ENCODE results near the gene CUBN. TPM values are rescaled to one million over a fixed set of nuclear protein-coding genes. Genes with fewer than 3 reads are reported as not detected.

Gene CUBN
- total RNA-seq, 1 experiment from 2014 or later = 0.80 TPM

- no peak for TF ChIP-seq EZH2 (IDR thresholded peaks at IDR 0.05; ENCODE audit: low read length, unreplicated experiment)
- TF ChIP-seq EZH2phosphoT487 (IDR thresholded peaks at IDR 0.05; ENCODE audit: borderline replicate concordance, low read length) = no peak
- no peak for TF ChIP-seq CTCF (conservative IDR thresholded peaks at IDR 0.05; ENCODE audit: low read depth, low read length)
- H3K79me2 ChIP-seq (ENCODE audit: low read length) = no peaks in the 10 kb centered on the region
- no peaks in the 10 kb centered on the region for H4K20me1 ChIP-seq (ENCODE audit: low read length)
- 0 out of 2 replicates have a peak, but pooled peaks have one; percentile 12 for ATAC-seq
- CTCF ChIA-PET = no interaction called here
- H3K27me3 ChIP-seq (ENCODE audit: low read length) = no peaks in the 10 kb centered on the region
- no peaks in the 10 kb centered on the region for H3F3A ChIP-seq (ENCODE audit: low read length, unreplicated experiment)
- DNase-seq = no peak
- peak overlapping the region; percentile 59 for H3K4me2 ChIP-seq (ENCODE audit: low read length)
- peak overlapping the region; percentile 26; the same call in 1 of the 2 replicates for H3K27ac ChIP-seq (ENCODE audit: low read length)
- no peaks in the 10 kb centered on the region for H3K9me3 ChIP-seq (ENCODE audit: low read length)
- H3K9me2 ChIP-seq (replicated peaks; ENCODE audit: low read length) = no peaks in the 10 kb centered on the region
- peak overlapping the region; percentile 30; the same call in 1 of the 2 replicates for H2AFZ ChIP-seq (ENCODE audit: low read length)
- H3K4me1 ChIP-seq (ENCODE audit: insufficient read depth, low read length) = peaks cover 28% of the 10 kb centered on the region
- H3K4me3 ChIP-seq (ENCODE audit: low read length) = no peak overlapping the region
- POLR2A ChIA-PET (ENCODE audit: unreplicated experiment) = no interaction called here
- H3K36me3 ChIP-seq (ENCODE audit: low read depth, low read length) = no peaks in the 10 kb centered on the region
- no peak overlapping the region for H3K9ac ChIP-seq (ENCODE audit: low read length)
- BruUV-seq (replicated peaks) = no TSS peak
- intact Hi-C loops (cut with micrococcal nuclease) = loop anchor here (10.0 kb wide), 1 partner anchor 137 kb away; the partner anchor contains the start of gene TRDMT1
Measured at GRCh38 chr10:17067376-17068264, 62.0 kb downstream of the CUBN start.

- Histone ChIP-seq H4K20me1 (ENCODE audit: low read length) (no peaks in the 10 kb centered on the region), H3K9me3 (ENCODE audit: low read length) (no peaks in the 10 kb centered on the region), H2AFZ (ENCODE audit: low read length) (no peak overlapping the region), H3K4me3 (ENCODE audit: low read length) (no peak overlapping the region), H3K9ac (ENCODE audit: low read length) (no peak overlapping the region), H3K4me2 (ENCODE audit: low read length) (no peak overlapping the region), H3K4me1 (ENCODE audit: insufficient read depth, low read length) (peaks cover 33% of the 10 kb centered on the region), H3F3A (ENCODE audit: low read length, unreplicated experiment) (no peaks in the 10 kb centered on the region), H3K9me2 (replicated peaks; ENCODE audit: low read length) (no peaks in the 10 kb centered on the region), H3K79me2 (ENCODE audit: low read length) (no peaks in the 10 kb centered on the region), H3K36me3 (ENCODE audit: low read depth, low read length) (no peaks in the 10 kb centered on the region), H3K27ac (ENCODE audit: low read length) (no peak overlapping the region), H3K27me3 (ENCODE audit: low read length) (no peaks in the 10 kb centered on the region)
- no TSS peak for BruUV-seq (replicated peaks)
- no peak for DNase-seq
- ChIA-PET CTCF (no interaction called here), POLR2A (ENCODE audit: unreplicated experiment) (no interaction called here)
- intact Hi-C loops (cut with micrococcal nuclease) = loop anchor here (10.0 kb wide), 1 partner anchor 138 kb away; the partner anchor contains the start of gene TRDMT1
- no peak for ATAC-seq
- TF ChIP-seq EZH2 (IDR thresholded peaks at IDR 0.05; ENCODE audit: low read length, unreplicated experiment) = no peak
Measured at GRCh38 chr10:17066807-17067206, 62.8 kb downstream of the CUBN start.

- ChIA-PET POLR2A (ENCODE audit: unreplicated experiment) (no interaction called here), CTCF (no interaction called here)
- Histone ChIP-seq H3K9me3 (ENCODE audit: low read length) (no peaks in the 10 kb centered on the region), H3K27me3 (ENCODE audit: low read length) (no peaks in the 10 kb centered on the region), H3K4me1 (ENCODE audit: insufficient read depth, low read length) (peaks cover 41% of the 10 kb centered on the region), H3F3A (ENCODE audit: low read length, unreplicated experiment) (no peaks in the 10 kb centered on the region), H2AFZ (ENCODE audit: low read length) (no peak overlapping the region), H3K4me3 (ENCODE audit: low read length) (no peak overlapping the region), H3K27ac (ENCODE audit: low read length) (no peak overlapping the region), H4K20me1 (ENCODE audit: low read length) (no peaks in the 10 kb centered on the region), H3K79me2 (ENCODE audit: low read length) (no peaks in the 10 kb centered on the region), H3K9ac (ENCODE audit: low read length) (no peak overlapping the region), H3K4me2 (ENCODE audit: low read length) (no peak overlapping the region), H3K36me3 (ENCODE audit: low read depth, low read length) (no peaks in the 10 kb centered on the region), H3K9me2 (replicated peaks; ENCODE audit: low read length) (no peaks in the 10 kb centered on the region)
- intact Hi-C loops (cut with micrococcal nuclease) = loop anchor here (10.0 kb wide), 1 partner anchor 139 kb away; the partner anchor contains the start of gene TRDMT1
- DNase-seq (no peak), ATAC-seq (no peak)
- no peak for TF ChIP-seq CTCF (conservative IDR thresholded peaks at IDR 0.05; ENCODE audit: low read depth, low read length)
- TF ChIP-seq EZH2phosphoT487 (IDR thresholded peaks at IDR 0.05; ENCODE audit: borderline replicate concordance, low read length) = no peak
- no peak for TF ChIP-seq EZH2 (IDR thresholded peaks at IDR 0.05; ENCODE audit: low read length, unreplicated experiment)
- BruUV-seq (replicated peaks) = no TSS peak
Measured at GRCh38 chr10:17066000-17066399, 63.6 kb downstream of the CUBN start.
